ENCODE measurements around the gene MYRIP.

DNA sequence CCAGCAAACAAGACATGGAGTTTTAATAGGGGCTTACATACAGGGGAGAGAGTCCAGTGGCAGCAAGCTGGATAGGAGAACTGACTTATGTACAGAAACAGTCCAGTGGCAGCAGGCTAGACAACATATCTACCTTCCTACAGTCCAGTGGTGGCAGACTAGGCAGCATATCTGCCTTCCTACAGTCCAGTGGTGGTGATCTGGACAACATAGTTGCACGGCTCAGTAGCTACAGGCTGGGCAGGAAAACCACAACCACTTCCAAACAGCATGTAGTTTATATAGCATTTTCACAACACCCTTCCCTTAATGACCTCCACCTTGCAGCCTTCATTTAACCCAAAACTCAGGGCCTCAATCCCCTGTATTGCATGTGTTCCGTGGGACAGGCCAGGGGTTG is 318.8 kb downstream of the MYRIP start:
- TF ChIP-seq, protein P1, sequence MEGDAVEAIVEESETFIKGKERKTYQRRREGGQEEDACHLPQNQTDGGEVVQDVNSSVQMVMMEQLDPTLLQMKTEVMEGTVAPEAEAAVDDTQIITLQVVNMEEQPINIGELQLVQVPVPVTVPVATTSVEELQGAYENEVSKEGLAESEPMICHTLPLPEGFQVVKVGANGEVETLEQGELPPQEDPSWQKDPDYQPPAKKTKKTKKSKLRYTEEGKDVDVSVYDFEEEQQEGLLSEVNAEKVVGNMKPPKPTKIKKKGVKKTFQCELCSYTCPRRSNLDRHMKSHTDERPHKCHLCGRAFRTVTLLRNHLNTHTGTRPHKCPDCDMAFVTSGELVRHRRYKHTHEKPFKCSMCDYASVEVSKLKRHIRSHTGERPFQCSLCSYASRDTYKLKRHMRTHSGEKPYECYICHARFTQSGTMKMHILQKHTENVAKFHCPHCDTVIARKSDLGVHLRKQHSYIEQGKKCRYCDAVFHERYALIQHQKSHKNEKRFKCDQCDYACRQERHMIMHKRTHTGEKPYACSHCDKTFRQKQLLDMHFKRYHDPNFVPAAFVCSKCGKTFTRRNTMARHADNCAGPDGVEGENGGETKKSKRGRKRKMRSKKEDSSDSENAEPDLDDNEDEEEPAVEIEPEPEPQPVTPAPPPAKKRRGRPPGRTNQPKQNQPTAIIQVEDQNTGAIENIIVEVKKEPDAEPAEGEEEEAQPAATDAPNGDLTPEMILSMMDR (IDR thresholded peaks at IDR 0.05): no peak
- no peak for TF ChIP-seq POLR2AphosphoS5 (IDR thresholded peaks at IDR 0.05)

Measured in suprapubic skin (tissue), 3 donors.